Stimulated activated naive B cell treated with anti-CD40 and anti-IgM and Interleukin-4, amounts not matched to agents 10 μg/mL and 1 μg/mL and 100 μg/mL, for 72 hours (primary cell): ENCODE measurements around the gene ARG1.
"Not testable (repeated sequence)": the region's sequence is repeated elsewhere in the genome, so short reads cannot be mapped to it uniquely, and the experiment has no call there.

Source experiments
- ATAC-seq, 2 donors: fragments of 150-1000 bp; cut with Tn5 transposase; replicated peaks; 2 replicates each; pipeline ENCODE4 v1.10.0; 2021; ENCODE audit warnings: moderate library complexity in 1 of 2
- DNase-seq: peaks from one replicate; pipeline ENCODE4 v3.0.0; 2021
- H3K27ac Mint-ChIP-seq: one replicate; pipeline ENCODE4 v1.8.0; 2022; ENCODE audit warnings: mild to moderate bottlenecking, mixed read lengths
- H3K27me3 Mint-ChIP-seq, 2 donors: one replicate each; pipeline ENCODE4 v1.8.0; 2022; ENCODE audit warnings: mixed read lengths in 2 of 2
- H3K36me3 Mint-ChIP-seq, 2 donors: one replicate each; pipeline ENCODE4 v1.8.0; 2022; ENCODE audit warnings: mixed read lengths in 2 of 2, mild to moderate bottlenecking in 1 of 2
- H3K4me1 Mint-ChIP-seq, 2 donors: one replicate each; pipeline ENCODE4 v1.8.0; 2022; ENCODE audit warnings: mixed read lengths in 2 of 2, mild to moderate bottlenecking in 1 of 2
- H3K4me3 Mint-ChIP-seq, 2 donors: one replicate each; pipeline ENCODE4 v1.8.0; 2022; ENCODE audit warnings: mild to moderate bottlenecking in 2 of 2, mixed read lengths in 2 of 2, moderate library complexity in 1 of 2
- H3K9me3 Mint-ChIP-seq, 2 donors: one replicate each; pipeline ENCODE4 v1.8.0; 2022; ENCODE audit warnings: mixed read lengths in 2 of 2, mild to moderate bottlenecking in 1 of 2

Gene ARG1

DNA sequence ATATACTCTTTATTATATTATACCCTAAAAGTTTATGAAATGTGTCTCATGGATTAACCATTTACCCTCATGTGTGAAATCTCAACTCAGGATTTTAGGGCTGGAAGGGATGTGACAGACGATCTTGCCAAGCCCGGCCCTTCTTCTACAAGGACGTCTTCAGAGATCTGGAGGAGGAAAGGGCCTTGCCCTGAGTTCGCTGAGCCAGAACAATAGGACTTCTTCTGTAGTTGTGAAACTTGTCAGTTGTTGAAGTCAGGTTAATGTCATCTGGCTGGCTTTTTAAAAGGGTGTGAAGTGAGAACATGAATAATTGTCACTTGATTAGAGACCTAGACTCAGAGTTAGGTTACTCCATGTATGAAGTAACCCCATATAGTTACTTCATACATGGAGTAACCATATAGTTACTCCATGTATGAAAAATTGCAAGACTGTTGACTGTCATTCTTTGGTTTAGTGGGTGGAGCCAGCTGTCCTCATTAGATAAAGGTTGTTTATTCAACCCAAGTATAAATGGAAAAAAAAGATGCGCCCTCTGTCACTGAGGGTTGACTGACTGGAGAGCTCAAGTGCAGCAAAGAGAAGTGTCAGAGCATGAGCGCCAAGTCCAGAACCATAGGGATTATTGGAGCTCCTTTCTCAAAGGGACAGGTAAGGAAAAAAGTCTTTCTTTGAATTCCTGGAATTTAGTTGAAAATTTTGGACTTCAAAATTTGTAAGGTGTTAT, at the start of gene ARG1:
Gene ARG1 (plus strand): TSS at position 541 of the 730 bp plus-strand sequence. CDS start 57 bp downstream, at position 598.
- Mint-ChIP-seq H3K4me1 (peaks cover 8 to 10% of the 10 kb centered on the region in 2 donors), H3K4me3 (no peak within 1 kb of the TSS), H3K9me3 (no peaks in the 10 kb centered on the region), H3K27ac (no peak within 1 kb of the TSS), H3K27me3 (no peaks in the 10 kb centered on the region), H3K36me3 (peaks cover 33 to 50% of the 10 kb centered on the region in 2 donors)
- ATAC-seq (no peak), DNase-seq (no peak)

DNA sequence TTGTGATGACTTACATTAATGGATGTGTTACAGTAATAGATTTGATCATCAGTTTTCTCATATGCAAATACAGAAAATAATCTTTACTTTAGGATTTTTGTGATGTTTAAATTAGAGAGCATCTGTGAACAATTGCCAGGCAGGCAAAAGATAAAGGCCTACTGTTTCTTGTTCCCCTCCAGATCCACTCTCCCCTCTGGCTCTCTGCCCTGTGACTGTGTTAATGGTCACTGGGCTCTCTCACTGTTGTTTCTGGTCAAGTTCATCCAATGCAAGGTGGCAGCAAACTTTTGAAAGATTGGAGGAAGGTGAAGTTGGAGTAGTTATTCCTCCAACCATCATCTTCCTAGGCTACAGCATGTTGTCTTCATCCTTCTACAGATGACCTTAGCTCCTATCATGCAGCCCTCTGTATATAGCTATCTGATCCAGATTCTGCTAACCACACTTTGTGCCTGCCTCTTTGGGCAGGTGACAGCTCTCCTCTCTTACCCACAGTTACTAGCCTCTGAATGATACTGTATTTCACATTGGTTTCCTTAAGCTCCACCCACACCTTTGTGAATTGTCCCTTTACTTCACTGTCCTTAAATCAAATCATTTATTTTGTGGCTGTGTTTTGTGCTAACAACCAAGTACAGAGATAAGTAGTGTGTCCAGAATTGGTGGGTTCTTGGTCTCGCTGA, 48.9 kb upstream of the ARG1 start:
- Mint-ChIP-seq H3K4me1 (peaks cover 8 to 9% of the 10 kb centered on the region in 2 donors), H3K27me3 (peaks cover 0 to 9% of the 10 kb centered on the region in 2 donors), H3K27ac (no peak overlapping the region), H3K36me3 (peaks cover 0 to 3% of the 10 kb centered on the region in 2 donors), H3K9me3 (peaks cover 0 to 3% of the 10 kb centered on the region in 2 donors), H3K4me3 (no peak overlapping the region)
- no peak for DNase-seq
- ATAC-seq, result no peak

DNA sequence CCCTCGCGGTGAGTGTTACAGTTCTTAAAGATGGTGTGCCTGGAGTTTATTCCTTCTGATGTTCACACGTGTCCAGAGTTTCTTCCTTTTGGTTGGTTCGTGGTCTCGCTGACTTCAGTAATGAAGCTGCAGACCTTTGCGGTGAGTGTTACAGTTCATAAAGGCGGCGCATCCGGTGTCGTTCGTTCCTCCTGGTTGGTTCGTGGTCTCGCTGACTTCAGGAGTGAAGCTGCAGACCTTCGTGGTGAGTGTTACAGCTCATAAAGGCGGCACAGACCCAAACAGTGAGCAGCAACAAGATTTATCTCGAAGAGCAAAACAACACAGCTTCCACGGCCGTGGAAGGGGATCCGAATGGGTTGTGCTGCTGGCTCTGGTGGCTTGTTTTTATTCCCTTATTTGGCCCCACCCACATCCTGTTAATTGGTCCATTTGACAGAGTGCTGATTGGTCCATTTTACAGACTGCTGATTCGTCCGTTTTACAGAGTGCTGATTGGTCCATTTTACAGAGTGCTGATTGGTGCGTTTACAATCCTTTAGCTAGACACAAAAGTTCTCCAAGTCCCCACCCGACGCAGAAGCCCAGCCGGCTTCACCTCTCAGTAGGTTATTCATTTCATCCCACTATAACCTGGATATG, 48.2 kb upstream of the ARG1 start:
- DNase-seq (no peak), ATAC-seq (no peak)
- peaks cover 0 to 5% of the 10 kb centered on the region in 2 donors for H3K27me3 Mint-ChIP-seq
- no peak overlapping the region for H3K4me3 Mint-ChIP-seq
- H3K27ac Mint-ChIP-seq, result no peak overlapping the region
- H3K9me3 Mint-ChIP-seq, result peaks cover 0 to 3% of the 10 kb centered on the region in 2 donors
- no peaks in the 10 kb centered on the region for H3K36me3 Mint-ChIP-seq
- peaks cover 7 to 8% of the 10 kb centered on the region in 2 donors for H3K4me1 Mint-ChIP-seq

DNA sequence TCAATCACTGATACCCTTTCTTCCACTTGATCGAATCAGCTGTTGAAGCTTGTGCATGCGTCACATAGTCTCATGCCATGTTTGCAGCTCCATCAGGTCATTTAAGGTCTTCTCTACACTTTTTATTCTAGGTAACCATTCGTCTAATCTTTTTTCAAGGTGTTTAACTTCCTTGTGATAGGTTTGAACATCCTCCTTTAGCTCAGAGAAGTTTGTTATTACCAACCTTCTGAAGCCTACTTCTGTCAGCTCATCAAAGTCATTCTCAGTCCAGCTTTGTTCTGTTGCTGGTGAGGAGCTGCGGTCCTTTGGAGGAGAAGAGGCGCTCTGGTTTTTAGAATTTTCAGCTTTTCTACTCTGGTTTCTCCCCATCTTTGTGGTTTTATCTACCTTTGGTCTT, 42.1 kb upstream of the ARG1 start:
- H3K27ac Mint-ChIP-seq, H3K27me3 Mint-ChIP-seq, H3K36me3 Mint-ChIP-seq, H3K4me3 Mint-ChIP-seq, H3K9me3 Mint-ChIP-seq, ATAC-seq, DNase-seq: not testable (repeated sequence)
- H3K4me1 Mint-ChIP-seq, result peaks cover 16 to 18% of the 10 kb centered on the region in 2 donors

DNA sequence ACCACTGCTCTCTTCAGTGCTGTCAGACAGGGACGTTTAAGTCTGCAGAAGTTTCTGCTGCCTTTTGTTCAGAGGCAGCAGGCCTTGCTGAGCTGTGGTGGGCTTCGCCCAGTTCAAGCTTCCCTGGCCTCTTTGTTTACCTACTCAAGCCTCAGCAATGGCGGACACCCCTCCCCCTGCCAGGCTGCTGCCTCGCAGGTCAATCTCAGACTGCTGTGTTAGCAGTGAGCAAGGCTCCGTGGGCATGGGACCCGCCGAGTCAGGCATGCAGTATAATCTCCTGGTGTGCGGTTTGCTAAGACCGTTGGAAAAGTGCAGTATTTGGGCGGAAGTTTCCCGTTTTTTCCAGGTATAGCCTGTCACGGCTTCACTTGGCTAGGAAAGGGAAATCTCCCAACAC, 41.3 kb upstream of the ARG1 start:
- DNase-seq, H3K9me3 Mint-ChIP-seq, H3K4me3 Mint-ChIP-seq, H3K27me3 Mint-ChIP-seq, H3K36me3 Mint-ChIP-seq, ATAC-seq, H3K27ac Mint-ChIP-seq: not testable (repeated sequence)
- H3K4me1 Mint-ChIP-seq, result peaks cover 16 to 18% of the 10 kb centered on the region in 2 donors

DNA sequence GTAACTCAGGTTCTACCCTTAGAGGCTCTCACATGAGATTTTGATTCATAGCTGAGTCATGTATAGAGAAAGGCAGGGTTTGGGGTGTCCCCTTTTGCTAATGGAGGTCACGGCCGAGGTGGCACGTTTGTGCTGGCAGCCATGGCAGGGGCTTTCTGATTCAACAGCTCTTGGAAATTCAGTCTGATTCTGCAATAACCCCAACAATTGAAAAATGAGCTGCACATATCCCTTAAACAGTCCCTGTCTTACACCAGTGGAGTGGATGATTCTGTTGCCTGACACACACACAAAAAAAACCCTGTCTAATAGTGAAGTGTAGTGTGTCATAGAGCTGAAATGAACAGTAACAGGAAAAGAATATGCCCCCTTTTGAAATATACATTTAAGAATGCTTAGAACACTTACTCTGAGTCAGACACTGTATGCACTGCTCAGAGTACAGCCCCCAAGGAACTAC, 40.4 kb upstream of the ARG1 start:
- no peaks in the 10 kb centered on the region for H3K36me3 Mint-ChIP-seq
- peak; percentile 47 for DNase-seq
- H3K9me3 Mint-ChIP-seq, result no peaks in the 10 kb centered on the region
- no peak overlapping the region for H3K4me3 Mint-ChIP-seq
- H3K27me3 Mint-ChIP-seq, result no peaks in the 10 kb centered on the region
- H3K27ac Mint-ChIP-seq, result no peak overlapping the region
- H3K4me1 Mint-ChIP-seq, result peaks cover 15 to 18% of the 10 kb centered on the region in 2 donors
- ATAC-seq, result peak; percentile 95 to 99

DNA sequence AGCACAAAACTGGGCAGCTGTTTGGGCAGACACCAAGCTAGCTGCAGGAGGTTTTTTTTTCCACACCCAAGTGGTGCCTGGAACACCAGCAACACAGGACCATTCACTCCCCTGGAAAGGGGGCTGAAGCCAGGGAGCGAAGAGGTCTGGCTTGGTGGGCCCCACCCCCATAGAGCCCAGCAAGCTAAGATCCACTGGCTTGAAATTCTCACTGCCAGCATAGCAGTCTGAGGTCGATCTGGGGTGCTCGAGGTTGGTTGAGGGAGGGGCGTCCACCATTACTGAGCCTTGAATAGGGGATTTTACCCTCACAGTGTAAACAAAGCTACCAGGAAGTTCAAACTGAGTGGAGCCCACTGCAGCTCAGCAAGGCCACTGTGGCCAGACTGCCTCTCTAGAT, 34.4 kb upstream of the ARG1 start:
- ATAC-seq, H3K27ac Mint-ChIP-seq, H3K36me3 Mint-ChIP-seq, DNase-seq, H3K4me3 Mint-ChIP-seq, H3K4me1 Mint-ChIP-seq, H3K9me3 Mint-ChIP-seq: not testable (repeated sequence)
- peaks cover 0 to 16% of the 10 kb centered on the region in 2 donors for H3K27me3 Mint-ChIP-seq

DNA sequence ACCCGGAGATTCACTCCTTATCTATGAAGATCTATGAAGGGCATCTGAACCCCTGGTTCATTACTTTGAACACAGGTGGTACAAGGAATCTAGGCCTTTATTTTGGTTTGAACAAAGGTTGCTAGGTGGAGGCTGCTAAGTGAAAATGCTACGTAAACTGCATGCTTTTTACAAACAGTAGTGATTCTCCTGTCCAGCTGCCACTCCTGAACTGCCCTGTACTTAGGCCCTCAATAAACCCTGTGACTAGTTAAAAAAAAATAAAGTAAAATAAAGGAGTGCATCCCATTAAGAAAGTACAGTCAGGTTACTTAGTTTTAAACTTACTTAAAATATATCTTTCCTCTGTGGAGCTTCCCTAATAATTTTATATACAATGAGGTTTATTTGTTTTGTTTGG, 27.7 kb upstream of the ARG1 start:
- Mint-ChIP-seq H3K36me3 (no peaks in the 10 kb centered on the region), H3K9me3 (no peaks in the 10 kb centered on the region), H3K4me3 (no peak overlapping the region), H3K4me1 (peaks cover 0 to 7% of the 10 kb centered on the region in 2 donors), H3K27ac (no peak overlapping the region), H3K27me3 (no peaks in the 10 kb centered on the region)
- no peak for ATAC-seq
- DNase-seq, result no peak

DNA sequence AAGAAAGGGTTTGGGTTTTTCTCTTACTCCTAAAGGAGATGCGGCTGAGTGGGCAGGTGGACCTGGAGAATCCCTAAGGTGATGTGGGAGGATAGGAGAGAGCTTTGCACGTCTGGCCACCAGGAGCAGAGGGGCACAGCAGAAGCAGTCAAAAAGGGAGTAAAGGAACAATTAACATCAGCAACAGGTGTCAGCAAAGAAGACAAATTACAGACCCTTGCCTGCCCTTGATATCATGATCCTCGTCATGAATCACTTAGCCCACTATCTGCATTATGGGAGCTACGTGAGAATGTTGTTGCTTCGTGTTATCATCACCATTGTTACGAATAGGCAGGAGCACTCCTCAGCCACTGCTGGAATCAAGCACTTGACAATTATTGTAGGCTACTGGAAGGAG, 25.5 kb upstream of the ARG1 start:
- no peak overlapping the region for H3K4me3 Mint-ChIP-seq
- H3K27ac Mint-ChIP-seq, result no peak overlapping the region
- DNase-seq, result no peak
- no peaks in the 10 kb centered on the region for H3K9me3 Mint-ChIP-seq
- no peak for ATAC-seq
- no peaks in the 10 kb centered on the region for H3K27me3 Mint-ChIP-seq
- H3K36me3 Mint-ChIP-seq, result no peaks in the 10 kb centered on the region
- H3K4me1 Mint-ChIP-seq, result peaks cover 0 to 7% of the 10 kb centered on the region in 2 donors

DNA sequence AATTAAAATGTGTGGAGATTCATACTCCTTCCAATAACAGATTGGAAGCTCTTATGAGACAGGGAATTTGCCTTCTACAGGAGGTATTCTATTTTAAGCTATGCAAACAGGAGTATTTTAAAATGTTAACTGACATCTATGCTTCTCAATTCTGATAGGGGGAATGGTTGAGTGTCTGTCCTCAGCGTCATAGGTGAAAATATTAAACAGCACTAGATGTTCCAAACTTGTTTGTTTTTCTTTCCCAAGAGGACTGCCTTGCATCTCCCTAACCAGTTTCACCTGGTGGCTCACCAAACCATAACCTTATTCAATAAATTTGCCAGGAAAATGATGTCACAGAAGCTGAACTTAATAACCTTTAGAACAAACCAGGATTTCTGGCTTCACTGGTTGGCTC, 24.6 kb upstream of the ARG1 start:
- no peak overlapping the region for H3K27ac Mint-ChIP-seq
- H3K27me3 Mint-ChIP-seq, result no peaks in the 10 kb centered on the region
- ATAC-seq, result no peak
- no peaks in the 10 kb centered on the region for H3K4me1 Mint-ChIP-seq
- no peaks in the 10 kb centered on the region for H3K36me3 Mint-ChIP-seq
- no peak for DNase-seq
- H3K9me3 Mint-ChIP-seq, result no peaks in the 10 kb centered on the region
- no peak overlapping the region for H3K4me3 Mint-ChIP-seq

DNA sequence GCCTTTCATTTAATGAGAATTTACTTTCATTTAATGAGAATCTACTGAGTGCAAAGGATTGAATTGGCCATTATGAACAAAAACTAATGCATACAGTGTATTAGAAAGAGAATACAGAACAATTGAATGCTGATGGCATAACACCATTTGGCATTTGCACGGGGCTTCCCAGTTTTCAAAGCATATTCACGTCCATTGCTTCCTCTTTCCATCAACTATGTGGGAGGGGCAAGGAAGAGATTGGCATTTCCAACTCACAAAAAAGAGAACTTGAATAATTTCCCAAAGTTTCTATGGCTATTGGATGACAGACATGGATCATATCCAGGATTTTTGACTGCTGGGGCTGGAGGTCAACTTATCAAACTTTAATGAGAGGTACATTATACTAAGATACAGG, 23.2 kb upstream of the ARG1 start:
- ATAC-seq (no peak), DNase-seq (no peak)
- Mint-ChIP-seq H3K36me3 (no peaks in the 10 kb centered on the region), H3K4me3 (no peak overlapping the region), H3K27ac (no peak overlapping the region), H3K9me3 (peaks cover 0 to 1% of the 10 kb centered on the region in 2 donors), H3K4me1 (no peaks in the 10 kb centered on the region), H3K27me3 (no peaks in the 10 kb centered on the region)

DNA sequence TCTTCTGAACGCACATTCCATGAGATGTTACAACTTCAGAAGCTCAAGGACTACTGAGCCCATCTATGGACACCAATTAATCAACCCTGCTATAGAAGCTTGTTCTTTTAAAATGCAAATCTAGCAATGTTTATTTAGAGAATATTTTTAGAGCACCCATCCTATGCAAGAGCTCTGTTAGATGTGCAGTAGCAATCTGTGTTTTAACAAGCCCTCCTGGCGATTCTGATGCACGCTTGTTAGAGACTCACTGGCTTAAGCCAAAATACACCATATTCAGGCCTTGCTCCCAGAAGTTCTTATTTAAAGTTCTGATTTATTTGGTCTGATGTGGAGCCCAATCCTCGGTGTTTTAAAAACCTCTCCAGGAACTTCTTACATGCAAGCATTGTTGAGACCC, 21.1 kb upstream of the ARG1 start:
- Mint-ChIP-seq H3K4me1 (no peaks in the 10 kb centered on the region), H3K27ac (no peak overlapping the region), H3K27me3 (no peaks in the 10 kb centered on the region), H3K9me3 (peaks cover 0 to 1% of the 10 kb centered on the region in 2 donors), H3K4me3 (no peak overlapping the region), H3K36me3 (no peaks in the 10 kb centered on the region)
- DNase-seq (no peak), ATAC-seq (no peak)

DNA sequence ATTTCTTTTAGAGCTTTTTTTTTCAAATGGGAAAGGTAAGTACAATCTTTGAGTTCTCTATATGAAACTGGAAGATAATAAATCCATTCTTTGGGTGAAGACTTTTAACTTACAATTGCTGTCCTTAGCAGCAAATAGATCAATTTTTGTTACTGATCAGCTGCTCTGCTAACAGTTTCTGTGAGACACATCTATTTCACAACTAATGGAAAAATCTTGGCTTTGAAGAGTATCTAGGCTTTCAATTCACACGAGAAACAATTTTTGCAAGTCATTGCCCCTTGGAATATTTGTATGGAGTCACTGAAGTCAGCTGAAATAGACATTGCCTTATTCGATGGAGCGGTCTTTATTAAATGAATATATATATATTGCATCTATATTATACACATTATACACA, 20.5 kb upstream of the ARG1 start:
- H3K9me3 Mint-ChIP-seq, result peaks cover 0 to 1% of the 10 kb centered on the region in 2 donors
- no peak for DNase-seq
- ATAC-seq, result no peak
- no peaks in the 10 kb centered on the region for H3K27me3 Mint-ChIP-seq
- no peak overlapping the region for H3K4me3 Mint-ChIP-seq
- no peak overlapping the region for H3K27ac Mint-ChIP-seq
- H3K4me1 Mint-ChIP-seq, result no peaks in the 10 kb centered on the region
- H3K36me3 Mint-ChIP-seq, result no peaks in the 10 kb centered on the region

DNA sequence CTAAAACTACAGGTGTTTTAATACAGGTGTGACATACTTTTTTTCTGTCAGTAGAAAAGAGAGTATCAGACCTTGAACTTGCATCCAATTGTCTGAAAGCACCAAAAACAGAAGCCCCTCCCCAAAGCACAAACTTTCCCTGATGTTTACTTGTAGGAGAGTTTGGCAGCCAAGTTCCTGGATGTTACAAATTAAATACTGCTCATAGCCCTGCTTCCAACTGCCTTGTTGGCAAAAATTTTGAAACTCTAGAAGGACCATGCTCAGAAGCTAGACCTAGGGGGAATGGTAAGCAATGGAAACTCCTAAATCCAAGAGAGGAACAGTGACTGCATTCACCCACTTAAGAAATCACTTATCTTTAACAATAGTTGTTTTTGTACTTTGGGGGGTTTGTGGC, 17.0 kb upstream of the ARG1 start:
- DNase-seq, result no peak
- Mint-ChIP-seq H3K9me3 (peaks cover 0 to 1% of the 10 kb centered on the region in 2 donors), H3K36me3 (peaks cover 0 to 3% of the 10 kb centered on the region in 2 donors), H3K27me3 (no peaks in the 10 kb centered on the region), H3K27ac (no peak overlapping the region), H3K4me3 (no peak overlapping the region), H3K4me1 (no peaks in the 10 kb centered on the region)
- ATAC-seq, result no peak

DNA sequence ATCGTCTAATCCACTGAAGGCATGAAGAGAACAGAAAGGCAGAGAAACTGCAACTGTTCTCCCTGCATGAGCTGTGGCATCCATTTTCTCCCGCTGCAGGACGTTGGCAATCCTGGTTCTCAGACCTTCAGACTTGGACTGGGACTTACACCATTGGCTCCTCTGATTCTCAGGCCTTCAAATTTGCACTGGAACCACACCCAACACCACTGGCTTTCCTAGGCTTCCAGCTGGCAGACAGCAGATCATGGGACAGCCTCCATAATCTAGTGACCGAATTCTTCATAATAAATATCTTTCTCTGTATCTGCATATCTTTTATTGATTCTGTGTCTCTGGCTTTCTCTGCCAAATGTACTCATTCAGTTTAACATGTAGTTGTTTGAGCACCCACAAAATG, 14.1 kb upstream of the ARG1 start:
- no peaks in the 10 kb centered on the region for H3K27me3 Mint-ChIP-seq
- DNase-seq, result no peak
- no peak for ATAC-seq
- no peaks in the 10 kb centered on the region for H3K9me3 Mint-ChIP-seq
- H3K36me3 Mint-ChIP-seq, result peaks cover 0 to 3% of the 10 kb centered on the region in 2 donors
- no peaks in the 10 kb centered on the region for H3K4me1 Mint-ChIP-seq
- H3K4me3 Mint-ChIP-seq, result no peak overlapping the region
- no peak overlapping the region for H3K27ac Mint-ChIP-seq
